HCT116 (cell line): ENCODE results near the gene KY. TPM values are rescaled to one million over a fixed set of nuclear protein-coding genes. Genes with fewer than 3 reads are reported as not detected.
A peak's percentile ranks its signal among the peaks of the same experiment; 100 is the strongest.

Experiments
- ATAC-seq: fragments of 200-7000 bp; cut with Tn5 transposase; 2 replicates; pipeline ENCODE4 v1.9.1; 2020; ENCODE audit warnings: mild to moderate bottlenecking, moderate library complexity
- BruUV-seq: library from RNA; stranded (reverse); fragments of 400-500 nt; replicated peaks from 2 replicates; lab custom pipeline; 2021; lab: Mats Ljungman, UMichigan
- CTCF ChIA-PET: fragments of 300-600 bp; sonication (Branson Sonifier 250); formaldehyde crosslinking; loops from one replicate; lab custom pipeline; 2021; ENCODE audit warnings: antibody characterized with exemption; lab: Charles Lee
- POLR2A ChIA-PET: fragments of 300-600, 350-600 bp; sonication (Branson Sonifier 250); formaldehyde crosslinking; loops from one replicate; lab custom pipeline; 2021; ENCODE audit warnings: antibody characterized with exemption; lab: Charles Lee
- RAD21 ChIA-PET, 2 experiments: fragments of 300-600 bp; sonication (Branson Sonifier 250); formaldehyde crosslinking; loops; one replicate each; lab custom pipeline; 2023; ENCODE audit warnings: low total read pairs in 2 of 2; ENCODE audit not compliant: uncharacterized antibody in 2 of 2, unreplicated experiment in 2 of 2, low non-redundant PET in 1 of 2; lab: Charles Lee
- DNase-seq: peaks from one replicate; pipeline ENCODE4 v3.0.0-alpha.2; 2010; ENCODE audit warnings: low read depth, low spot score
- H2AFZ ChIP-seq: fragments of 200-600 bp; shearing (Covaris generic), sonication (generic); 2 replicates; pipeline ENCODE4 v1.6.1; 2017; ENCODE audit warnings: low read depth, mixed run types, mixed read lengths, antibody characterized with exemption, low read length; ENCODE audit not compliant: poor library complexity, severe bottlenecking
- H3K27ac ChIP-seq: 2 replicates; pipeline ENCODE4 v1.5.1; 2012; ENCODE audit warnings: low read depth, low read length
- H3K27me3 ChIP-seq: fragments of 200-600 bp; sonication (generic); 2 replicates; pipeline ENCODE4 v1.6.1; 2016; ENCODE audit warnings: mixed run types, low read length, mixed read lengths; ENCODE audit not compliant: insufficient read depth
- H3K36me3 ChIP-seq, 2 experiments: fragments of 200-500 bp in 1 of 2; fragments of 200-600 bp in 1 of 2; sonication (Bioruptor generic) in 1 of 2; sonication (generic) in 1 of 2; 2 replicates each; pipeline versions ENCODE4 v1.5.1 to v1.6.1; 2014 to 2016; ENCODE audit warnings: low read length in 2 of 2, inconsistent platforms in 1 of 2, mixed read lengths in 1 of 2, mixed run types in 1 of 2; ENCODE audit not compliant: insufficient read depth in 2 of 2, control insufficient read depth in 1 of 2
- H3K4me1 ChIP-seq, 2 experiments: fragments of 200-600 bp in 1 of 2; sonication (generic) in 1 of 2; 2 replicates each; pipeline versions ENCODE4 v1.5.1 to v1.6.1; 2012 to 2017; ENCODE audit warnings: low read length in 2 of 2, inconsistent platforms in 1 of 2, mild to moderate bottlenecking in 1 of 2, mixed read lengths in 1 of 2, mixed run types in 1 of 2, moderate library complexity in 1 of 2; ENCODE audit not compliant: insufficient read depth in 2 of 2, control insufficient read depth in 1 of 2
- H3K4me2 ChIP-seq: fragments of 200-600 bp; sonication (generic); 2 replicates; pipeline ENCODE4 v1.6.1; 2017; ENCODE audit warnings: mixed run types, low read length, mixed read lengths
- H3K4me3 ChIP-seq, 2 experiments: fragments of 200-600 bp in 1 of 2; sonication (generic) in 1 of 2; replicated peaks in 1 of 2; 2 replicates each; pipeline ENCODE4 v1.5.1; 2011 to 2016; ENCODE audit warnings: low read length in 2 of 2, control low read depth in 1 of 2, low read depth in 1 of 2, mild to moderate bottlenecking in 1 of 2, mixed read lengths in 1 of 2, mixed run types in 1 of 2
- H3K79me2 ChIP-seq: fragments of 200-600 bp; sonication (generic); 2 replicates; pipeline ENCODE4 v1.6.1; 2017; ENCODE audit warnings: mild to moderate bottlenecking, mixed run types, low read length, moderate library complexity, mixed read lengths; ENCODE audit not compliant: insufficient read depth
- H3K9ac ChIP-seq: fragments of 200-600 bp; sonication (generic); 2 replicates; pipeline ENCODE4 v1.6.1; 2016; ENCODE audit warnings: low read length, mixed read lengths
- H3K9me2 ChIP-seq: fragments of 200-600 bp; sonication (generic), shearing (Covaris generic); 2 replicates; pipeline ENCODE4 v1.6.1; 2017; ENCODE audit warnings: mixed run types, mild to moderate bottlenecking, moderate library complexity; ENCODE audit not compliant: insufficient read depth
- H3K9me3 ChIP-seq, 2 experiments: fragments of 200-500 bp in 1 of 2; fragments of 200-600 bp in 1 of 2; sonication (Bioruptor generic) in 1 of 2; sonication (generic) in 1 of 2; 2 replicates each; pipeline ENCODE4 v1.6.1; 2014 to 2017; ENCODE audit warnings: low read length in 2 of 2, mixed read lengths in 2 of 2, inconsistent platforms in 1 of 2, low read depth in 1 of 2, mild to moderate bottlenecking in 1 of 2, mixed run types in 1 of 2, moderate library complexity in 1 of 2; ENCODE audit not compliant: control insufficient read depth in 1 of 2, insufficient read depth in 1 of 2
- H4K20me1 ChIP-seq: fragments of 200-600 bp; sonication (generic), shearing (Covaris generic); 2 replicates; pipeline ENCODE4 v1.6.1; 2017; ENCODE audit warnings: mixed run types, mild to moderate bottlenecking, moderate library complexity; ENCODE audit not compliant: insufficient read depth
- CTCF ChIP-seq, 3 experiments: fragments of 200-600 bp in 1 of 3; sonication (generic) in 1 of 3; IDR thresholded peaks in 2 of 3; conservative IDR thresholded peaks in 1 of 3; 2 replicates each; pipeline ENCODE4 v1.5.1; 2012 to 2017; ENCODE audit warnings: low read depth in 2 of 3, low read length in 2 of 3, antibody characterized with exemption in 1 of 3, borderline replicate concordance in 1 of 3, control low read depth in 1 of 3, mild to moderate bottlenecking in 1 of 3, mixed read lengths in 1 of 3, mixed run types in 1 of 3, moderate library complexity in 1 of 3; ENCODE audit not compliant: insufficient read depth in 1 of 3
- EZH2phosphoT487 ChIP-seq: fragments of 200-600 bp; IDR thresholded peaks from 2 replicates; pipeline ENCODE4 v1.6.1; 2018; ENCODE audit warnings: antibody characterized with exemption, borderline replicate concordance
- RAD21 ChIP-seq: IDR thresholded peaks from 2 replicates; pipeline ENCODE4 v1.6.1; 2012; ENCODE audit warnings: low read depth, mild to moderate bottlenecking
- intact Hi-C: fragments of 100-400 bp; cut with micrococcal nuclease; formaldehyde crosslinking; loops from 2 replicates; pipeline ENCODE4 v1.10.0; 2022
- total RNA-seq: library from RNA; stranded (reverse); gene quantifications from one replicate; pipeline ENCODE4 v1.2.1, GENCODE V29; 2021; ENCODE audit not compliant: unreplicated experiment
- TF ChIP-seq, protein P1 (sequence below): IDR thresholded peaks from 2 replicates; pipeline ENCODE4 v1.6.1; 2011; ENCODE audit warnings: mild to moderate bottlenecking, low read length, moderate library complexity; ENCODE audit not compliant: insufficient replicate concordance; ENCODE audit errors: extremely low read depth

The KY gene
- total RNA-seq, 1 experiment from 2014 or later = not detected

DNA sequence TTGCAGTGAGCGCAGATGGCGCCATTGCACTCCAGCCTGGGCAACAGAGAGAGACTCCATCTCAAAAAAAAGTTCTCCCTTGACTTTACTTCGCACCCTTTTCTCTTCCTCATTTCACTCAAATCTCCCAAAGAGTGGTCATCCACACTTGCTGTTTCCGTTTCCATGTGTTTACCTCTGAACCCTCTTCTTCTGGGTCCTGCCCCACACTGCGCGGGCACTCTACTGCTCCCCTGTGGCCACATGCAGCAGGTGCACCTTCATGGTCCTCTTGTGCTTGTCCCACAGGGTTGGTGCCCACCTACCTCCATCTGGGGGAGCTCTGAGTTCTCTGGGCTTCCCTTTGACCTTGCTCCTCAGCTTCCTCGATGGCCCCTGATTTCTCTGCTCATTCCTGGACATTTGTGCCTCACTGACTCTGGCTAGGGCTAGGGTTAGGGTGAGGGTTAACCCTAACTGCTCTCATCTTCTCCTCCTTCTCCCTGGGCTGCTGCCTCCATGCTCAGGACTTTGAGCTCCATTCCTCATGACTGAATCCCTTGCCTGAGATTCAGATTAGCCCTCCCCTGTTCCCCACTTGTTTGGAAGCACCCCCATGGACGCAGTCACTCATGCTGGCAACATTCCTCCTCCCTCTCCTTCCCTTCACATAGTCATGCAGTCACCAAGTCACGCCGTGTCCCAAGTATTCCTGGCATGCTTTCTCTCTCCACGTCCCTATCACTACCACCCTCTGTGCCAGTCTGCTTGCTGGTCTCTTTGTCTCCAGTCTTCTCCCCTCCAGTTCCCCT lies 26.6 kb upstream of the KY start:
- no peaks in the 10 kb centered on the region for H3K9me2 ChIP-seq
- H3K36me3 ChIP-seq = no peaks in the 10 kb centered on the region
- ChIA-PET POLR2A (no interaction called here), RAD21 (no interaction called here), CTCF (interaction anchor here (0.8 kb wide), 1 partner anchor 26 kb away, joined by 3 read pairs; no protein-coding TSS in a partner anchor)
- no peaks in the 10 kb centered on the region for H3K4me1 ChIP-seq
- H3K4me2 ChIP-seq = no peak overlapping the region
- ATAC-seq (peak; percentile 99), DNase-seq (peak; percentile 16)
- no peaks in the 10 kb centered on the region for H4K20me1 ChIP-seq
- H3K9me3 ChIP-seq = peaks cover 5% of the 10 kb centered on the region in 2 experiments; a peak in 1 of 4 replicates
- H2AFZ ChIP-seq = peak overlapping the region; percentile 35
- no peaks in the 10 kb centered on the region for H3K79me2 ChIP-seq
- intact Hi-C loops = loop anchor here (1.0 kb wide), 1 partner anchor 77 kb away; no protein-coding TSS in a partner anchor
- BruUV-seq = no TSS peak
- H3K27me3 ChIP-seq = peaks cover 10% of the 10 kb centered on the region; the same call in 1 of the 2 replicates
- TF ChIP-seq RAD21 (peak; percentile 65), CTCF (IDR thresholded peaks at IDR 0.05 in 2 of 3, conservative IDR thresholded peaks at IDR 0.05 in 1 of 3; ENCODE audit: borderline replicate concordance in 1 of 3, insufficient read depth in 1 of 3, low read depth in 2 of 3, low read length in 2 of 3) (peak; percentile 84 to 94 (median 85)), EZH2phosphoT487 (no peak)
- TF ChIP-seq, protein P1, sequence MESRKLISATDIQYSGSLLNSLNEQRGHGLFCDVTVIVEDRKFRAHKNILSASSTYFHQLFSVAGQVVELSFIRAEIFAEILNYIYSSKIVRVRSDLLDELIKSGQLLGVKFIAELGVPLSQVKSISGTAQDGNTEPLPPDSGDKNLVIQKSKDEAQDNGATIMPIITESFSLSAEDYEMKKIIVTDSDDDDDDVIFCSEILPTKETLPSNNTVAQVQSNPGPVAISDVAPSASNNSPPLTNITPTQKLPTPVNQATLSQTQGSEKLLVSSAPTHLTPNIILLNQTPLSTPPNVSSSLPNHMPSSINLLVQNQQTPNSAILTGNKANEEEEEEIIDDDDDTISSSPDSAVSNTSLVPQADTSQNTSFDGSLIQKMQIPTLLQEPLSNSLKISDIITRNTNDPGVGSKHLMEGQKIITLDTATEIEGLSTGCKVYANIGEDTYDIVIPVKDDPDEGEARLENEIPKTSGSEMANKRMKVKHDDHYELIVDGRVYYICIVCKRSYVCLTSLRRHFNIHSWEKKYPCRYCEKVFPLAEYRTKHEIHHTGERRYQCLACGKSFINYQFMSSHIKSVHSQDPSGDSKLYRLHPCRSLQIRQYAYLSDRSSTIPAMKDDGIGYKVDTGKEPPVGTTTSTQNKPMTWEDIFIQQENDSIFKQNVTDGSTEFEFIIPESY = no peak
- H3K4me3 ChIP-seq = no peak overlapping the region
- no peak overlapping the region for H3K27ac ChIP-seq
- H3K9ac ChIP-seq = no peak overlapping the region
